Gastrocnemius medialis (tissue), 4 donors: ENCODE results near the gene ANKRD2. TPM values are rescaled to one million over a fixed set of nuclear protein-coding genes. Genes with fewer than 3 reads are reported as not detected.
"Not testable (repeated sequence)": the region's sequence is repeated elsewhere in the genome, so short reads cannot be mapped to it uniquely, and the experiment has no call there.

Experiments
- ATAC-seq, 2 donors: fragments of 150-250 bp; one replicate each; pipeline ENCODE4 v1.9.1; 2016
- DNase-seq, 2 donors: peaks; one replicate each; pipeline ENCODE4 v3.0.0-alpha.2; 2019
- H3K27ac ChIP-seq, 4 donors: fragments of 200-600 bp; sonication (generic); 1 replicate in 1 of 4; 2 replicates in 3 of 4; pipeline ENCODE4 v1.5.1; 2016 to 2018; ENCODE audit warnings: mild to moderate bottlenecking in 2 of 4, moderate library complexity in 1 of 4
- H3K27me3 ChIP-seq, 3 donors: fragments of 200-600 bp; sonication (generic) in 2 of 3; 1 replicate in 1 of 3; 2 replicates in 2 of 3; pipeline versions ENCODE4 v1.5.1 to v1.6.0; 2016 to 2019; ENCODE audit warnings: mild to moderate bottlenecking in 1 of 3, moderate library complexity in 1 of 3
- H3K36me3 ChIP-seq, 2 donors: fragments of 200-600 bp; sonication (generic) in 1 of 2; one replicate each; pipeline ENCODE4 v1.5.1; 2017 to 2018
- H3K4me1 ChIP-seq, 2 donors: fragments of 200-600 bp; sonication (generic) in 1 of 2; one replicate each; pipeline ENCODE4 v1.5.1; 2016 to 2017; ENCODE audit warnings: mild to moderate bottlenecking in 2 of 2
- H3K4me3 ChIP-seq, 4 donors: fragments of 200-600 bp; sonication (generic) in 3 of 4; 1 replicate in 1 of 4; 2 replicates in 3 of 4; pipeline ENCODE4 v1.5.1; 2016 to 2019; ENCODE audit warnings: mild to moderate bottlenecking in 2 of 4
- H3K9me3 ChIP-seq, 3 donors: fragments of 200-600 bp; sonication (generic) in 2 of 3; 1 replicate in 1 of 3; 2 replicates in 2 of 3; pipeline ENCODE4 v1.5.1; 2016 to 2019
- CTCF ChIP-seq, 5 experiments: fragments of 450-650 bp in 3 of 5; fragments of 200-600 bp in 2 of 5; sonication (generic) in 2 of 5; IDR thresholded peaks in 4 of 5; conservative IDR thresholded peaks in 1 of 5; 1 replicate in 4 of 5; 2 replicates in 1 of 5; pipeline ENCODE4 v1.5.1; 2016 to 2019; ENCODE audit warnings: antibody characterized with exemption in 5 of 5, mild to moderate bottlenecking in 3 of 5, moderate library complexity in 3 of 5
- POLR2A ChIP-seq, 2 donors: fragments of 450-650 bp; IDR thresholded peaks; one replicate each; pipeline ENCODE4 v1.6.1; 2017; ENCODE audit warnings: antibody characterized with exemption in 2 of 2, mild to moderate bottlenecking in 2 of 2, moderate library complexity in 2 of 2
- in situ Hi-C, 4 donors: fragments of 200-750 bp; cut with MboI; loops; one replicate each; pipeline versions ENCODE4 v1.15.0 to v1.8.0; 2017; ENCODE audit warnings: low sequenced_read_pairs in 4 of 4
- intact Hi-C: fragments of 100-400 bp; cut with DNase I; formaldehyde crosslinking; loops from one replicate; pipeline ENCODE4 v1.15.1; 2023; ENCODE audit warnings: low total_unique reads
- total RNA-seq, 4 donors: library from RNA; depleted of rRNA; stranded (reverse); fragments of >200 nt; gene quantifications; one replicate each; pipeline versions ENCODE4 v1.1.0 to v1.2.3, GENCODE V29; 2016

Gene ANKRD2
- total RNA-seq, 4 donors from 2014 or later, result 105 to 1,024 (median 853) TPM

- Histone ChIP-seq H3K27ac (peak overlapping the region; percentile 74 to 78 (median 75)), H3K4me1 (peaks cover 52 to 60% of the 10 kb centered on the region in 2 donors), H3K9me3 (no peaks in the 10 kb centered on the region), H3K4me3 (no peak overlapping the region), H3K36me3 (no peaks in the 10 kb centered on the region), H3K27me3 (no peaks in the 10 kb centered on the region)
- DNase-seq (peak in 1 of 2 donors; percentile 70), ATAC-seq (peak; percentile 33 to 70)
- intact Hi-C loops (loop anchor here (5.0 kb wide), 1 partner anchor 142 kb away; no protein-coding TSS in a partner anchor), in situ Hi-C loops (loop anchor here (5.0 to 10.0 kb wide), 3 partner anchors 85 to 95 kb away; no protein-coding TSS in a partner anchor)
- no peak for TF ChIP-seq POLR2A (IDR thresholded peaks at IDR 0.05)
- TF ChIP-seq CTCF (IDR thresholded peaks at IDR 0.05 in 4 of 5, conservative IDR thresholded peaks at IDR 0.05 in 1 of 5), result no peak
Measured at GRCh38 chr10:97549587-97550322, 22.8 kb upstream of the ANKRD2 start.

DNA sequence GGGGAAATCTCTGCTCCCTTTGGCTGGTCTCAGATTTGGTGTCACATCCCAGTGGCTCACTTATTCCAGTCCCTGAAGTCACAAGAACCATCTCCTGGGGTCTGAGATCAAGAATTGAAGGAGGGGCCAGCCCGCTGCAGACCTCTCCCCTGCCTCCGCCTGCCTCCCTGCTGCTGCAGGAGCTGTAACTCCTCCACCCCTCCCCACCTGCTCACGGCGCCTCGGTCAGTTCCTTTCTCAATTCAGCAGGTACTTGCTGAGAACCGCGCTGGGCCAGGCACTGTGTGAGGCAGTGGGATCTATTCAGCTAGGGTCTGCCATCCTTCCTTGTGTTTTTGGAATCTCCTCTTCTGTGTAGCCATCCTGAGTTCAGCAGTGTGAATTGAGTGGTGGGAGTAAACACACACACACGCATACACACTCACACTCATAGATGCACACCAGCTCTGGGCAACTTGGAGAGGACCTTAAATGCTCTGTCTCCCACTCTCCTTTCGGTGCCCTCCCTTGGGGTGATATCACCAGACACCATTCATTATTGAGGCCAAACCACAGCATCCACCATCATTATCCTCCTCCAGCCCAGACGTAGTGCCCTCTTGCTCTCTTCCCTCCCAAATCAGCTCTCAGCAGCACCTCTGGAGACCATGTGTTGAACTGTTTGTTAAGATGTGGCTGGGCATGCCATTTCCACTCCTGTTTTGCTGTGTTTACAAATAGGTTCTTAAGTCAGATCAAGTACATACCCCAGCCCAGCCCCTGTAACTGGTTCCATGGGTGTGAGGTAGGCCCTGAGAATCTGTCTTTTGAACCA, 22.0 kb upstream of the ANKRD2 start:
- intact Hi-C loops (loop anchor here (5.0 kb wide), 1 partner anchor 143 kb away; no protein-coding TSS in a partner anchor), in situ Hi-C loops (loop anchor here (5.0 to 10.0 kb wide), 3 partner anchors 86 to 96 kb away; no protein-coding TSS in a partner anchor)
- TF ChIP-seq CTCF (IDR thresholded peaks at IDR 0.05 in 4 of 5, conservative IDR thresholded peaks at IDR 0.05 in 1 of 5) (no peak), POLR2A (IDR thresholded peaks at IDR 0.05) (no peak)
- Histone ChIP-seq H3K27me3 (no peaks in the 10 kb centered on the region), H3K27ac (peak overlapping the region; percentile 74 to 78 (median 75)), H3K4me3 (no peak overlapping the region), H3K4me1 (peaks cover 52 to 60% of the 10 kb centered on the region in 2 donors), H3K9me3 (no peaks in the 10 kb centered on the region), H3K36me3 (no peaks in the 10 kb centered on the region)
- DNase-seq (no peak), ATAC-seq (no peak)

DNA sequence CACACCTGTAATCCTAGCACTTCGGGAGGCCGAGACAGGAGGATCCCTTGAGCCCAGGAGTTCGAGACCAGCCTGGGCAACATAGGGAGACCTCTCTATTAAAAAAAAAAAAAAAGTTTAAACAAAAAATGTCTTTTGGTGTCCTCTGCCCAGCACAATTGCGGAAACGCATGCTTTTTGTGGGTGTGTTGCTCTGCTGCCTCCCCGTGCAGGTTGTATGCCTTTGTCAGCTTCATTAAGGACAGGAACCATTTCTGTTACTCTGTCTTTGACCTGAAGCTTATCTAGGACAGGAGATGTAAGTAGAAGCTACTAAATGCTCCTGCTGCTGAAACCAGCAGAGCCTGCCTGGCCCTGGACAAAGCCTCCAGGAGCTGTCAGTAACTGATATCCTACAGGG, 21.3 kb upstream of the ANKRD2 start:
- H3K36me3 ChIP-seq, result no peaks in the 10 kb centered on the region
- no peaks in the 10 kb centered on the region for H3K9me3 ChIP-seq
- ATAC-seq (no peak), DNase-seq (no peak)
- TF ChIP-seq CTCF (IDR thresholded peaks at IDR 0.05 in 4 of 5, conservative IDR thresholded peaks at IDR 0.05 in 1 of 5), result no peak
- TF ChIP-seq POLR2A (IDR thresholded peaks at IDR 0.05), result no peak
- H3K27me3 ChIP-seq, result no peaks in the 10 kb centered on the region
- intact Hi-C loops (loop anchor here (5.0 kb wide), 1 partner anchor 144 kb away; no protein-coding TSS in a partner anchor), in situ Hi-C loops (loop anchor here (5.0 to 10.0 kb wide), 3 partner anchors 86 to 96 kb away; no protein-coding TSS in a partner anchor)
- no peak overlapping the region for H3K27ac ChIP-seq
- H3K4me1 ChIP-seq, result peaks cover 52 to 60% of the 10 kb centered on the region in 2 donors
- H3K4me3 ChIP-seq, result no peak overlapping the region

DNA sequence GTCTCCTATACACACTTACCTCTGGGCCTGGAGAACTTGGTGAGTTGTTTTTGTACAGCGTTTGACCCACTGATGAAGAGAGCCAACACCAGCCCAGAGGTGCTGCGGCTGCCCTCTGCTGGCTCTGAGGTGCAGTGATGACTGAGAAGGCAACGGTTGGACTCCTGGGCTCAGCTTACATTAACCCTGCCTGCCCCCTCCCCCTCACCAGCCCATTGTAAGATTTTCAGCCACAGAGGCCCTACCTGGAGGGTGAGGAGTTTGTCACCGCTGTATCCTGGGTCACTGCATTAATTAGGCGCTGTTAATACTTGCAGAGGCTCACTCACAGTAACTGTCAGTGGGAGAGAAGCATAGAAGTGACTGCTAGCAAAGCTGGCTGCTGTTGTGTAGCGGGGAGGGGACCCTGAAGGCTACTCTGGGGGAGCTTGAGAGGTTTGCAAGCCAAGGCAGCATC, 19.0 kb upstream of the ANKRD2 start:
- no peak overlapping the region for H3K4me3 ChIP-seq
- no peaks in the 10 kb centered on the region for H3K9me3 ChIP-seq
- H3K36me3 ChIP-seq, result no peaks in the 10 kb centered on the region
- DNase-seq (peak; percentile 60 to 79), ATAC-seq (peak; percentile 90 to 94)
- H3K27ac ChIP-seq, result peak overlapping the region in 3 of 4 donors; percentile 30 to 42 (median 35)
- no peaks in the 10 kb centered on the region for H3K27me3 ChIP-seq
- in situ Hi-C loops, result loop anchor here (5.0 to 10.0 kb wide), 3 partner anchors 89 to 99 kb away; no protein-coding TSS in a partner anchor
- H3K4me1 ChIP-seq, result peaks cover 32 to 40% of the 10 kb centered on the region in 2 donors
- no peak for TF ChIP-seq POLR2A (IDR thresholded peaks at IDR 0.05)
- peak; percentile 65 to 86 (median 82) for TF ChIP-seq CTCF (IDR thresholded peaks at IDR 0.05 in 4 of 5, conservative IDR thresholded peaks at IDR 0.05 in 1 of 5)
- intact Hi-C loops, result loop anchor here (1.0 to 5.0 kb wide), 2 partner anchors 90 to 146 kb away; no protein-coding TSS in a partner anchor

- not testable (repeated sequence) for H3K27me3 ChIP-seq, H3K4me3 ChIP-seq, ATAC-seq, H3K9me3 ChIP-seq, H3K36me3 ChIP-seq, DNase-seq
- intact Hi-C loops, result loop anchor here (5.0 kb wide), 1 partner anchor 147 kb away; no protein-coding TSS in a partner anchor
- peaks cover 25 to 34% of the 10 kb centered on the region in 2 donors for H3K4me1 ChIP-seq
- peak overlapping the region in 1 of 4 donors; percentile 18 for H3K27ac ChIP-seq
- in situ Hi-C loops, result loop anchor here (5.0 to 10.0 kb wide), 3 partner anchors 90 to 100 kb away; no protein-coding TSS in a partner anchor
Measured at GRCh38 chr10:97554336-97554735, 18.2 kb upstream of the ANKRD2 start.

GRCh38 chr10:97555541-97555940, 17.0 kb upstream of the ANKRD2 start:
- intact Hi-C loops, H3K9me3 ChIP-seq, H3K36me3 ChIP-seq, H3K27me3 ChIP-seq, DNase-seq, H3K4me3 ChIP-seq, ATAC-seq: not testable (repeated sequence)
- peaks cover 21 to 33% of the 10 kb centered on the region in 2 donors for H3K4me1 ChIP-seq
- peak overlapping the region in 1 of 4 donors; percentile 42 for H3K27ac ChIP-seq
- in situ Hi-C loops, result loop anchor here in 3 of 4 donors (10.0 kb wide), 2 partner anchors 91 to 101 kb away; no protein-coding TSS in a partner anchor
